ENCODE results near the gene KCNE1. TPM values are rescaled to one million over a fixed set of nuclear protein-coding genes. Genes with fewer than 3 reads are reported as not detected.
"Not testable (repeated sequence)": the region's sequence is repeated elsewhere in the genome, so short reads cannot be mapped to it uniquely, and the experiment has no call there.

KCNE1 gene
- total RNA-seq, 1 donor from 2014 or later = 0.16 TPM

GRCh38 chr21:34407294-34407693 is 104.7 kb downstream of the KCNE1 start:
- not testable (repeated sequence) for DNase-seq

GRCh38 chr21:34406676-34407075 is 105.3 kb downstream of the KCNE1 start:
- not testable (repeated sequence) for DNase-seq

DNA sequence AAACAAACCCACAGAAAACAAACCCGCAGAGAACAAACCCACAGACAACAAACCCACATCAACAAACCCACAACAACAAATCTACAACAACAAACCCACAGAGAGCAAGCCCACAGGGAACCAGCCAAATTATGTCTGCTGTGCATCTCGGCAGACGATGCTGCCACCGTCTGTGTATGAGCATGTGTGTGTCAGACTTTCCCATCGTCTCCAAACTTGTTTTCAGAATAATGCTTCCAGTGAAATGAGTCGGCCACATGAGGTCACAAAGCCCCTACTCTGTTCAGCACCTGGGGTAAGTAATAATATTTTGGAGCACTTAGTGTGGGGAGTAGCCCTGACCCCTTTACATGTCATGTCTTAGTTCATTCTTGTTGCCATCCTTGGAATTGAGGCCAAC is 105.9 kb downstream of the KCNE1 start:
- DNase-seq = not testable (repeated sequence)

DNA sequence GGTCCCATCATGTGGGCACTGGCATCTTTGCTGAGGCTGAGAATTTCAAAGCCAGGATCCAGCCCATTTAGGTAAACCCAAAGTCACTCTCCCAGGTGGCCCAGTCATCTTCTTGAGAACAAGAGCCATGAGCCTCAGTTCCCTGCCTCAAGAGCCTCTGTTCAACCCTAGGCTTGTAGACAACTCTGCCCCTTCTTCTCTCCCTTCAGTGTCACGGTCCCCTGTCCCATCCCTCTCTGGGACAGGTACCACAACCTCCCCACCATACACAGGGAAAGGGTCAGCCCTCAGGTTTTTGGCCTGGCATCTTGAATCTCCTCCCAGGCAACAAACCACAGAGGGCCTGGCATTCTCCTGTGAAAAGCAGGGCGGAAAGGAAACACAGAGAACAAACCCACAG is 106.3 kb downstream of the KCNE1 start:
- not testable (repeated sequence) for DNase-seq

GRCh38 chr21:34404742-34405141 is 107.3 kb downstream of the KCNE1 start:
- DNase-seq = not testable (repeated sequence)

GRCh38 chr21:34400522-34400921 is 111.5 kb downstream of the KCNE1 start:
- not testable (repeated sequence) for DNase-seq

Small RNA genes within 50 kb of the gene (small RNA-seq; reads per million reads assigned to genes)
- gene RF00614 = not detected

Other genes starting within 250 kb of the KCNE1 start
- gene KCNE2, start 148.2 kb downstream of the KCNE1 start, total RNA-seq = not detected
- 25.3 TPM for gene SMIM11, start 136.7 kb downstream of the KCNE1 start, total RNA-seq
- gene SMIM34, start 88.3 kb downstream of the KCNE1 start, total RNA-seq = not detected
- 56.8 TPM for gene RCAN1, start 102.9 kb upstream of the KCNE1 start, total RNA-seq
- gene CLIC6, start 156.8 kb upstream of the KCNE1 start, total RNA-seq = 0.31 TPM

Data from occipital lobe (tissue), 3 donors.